ENCODE measurements around the gene PCSK6.
A peak's percentile ranks its signal among the peaks of the same experiment; 100 is the strongest.

PCSK6 gene

GRCh38 chr15:101349047-101349951 is 140.2 kb downstream of the PCSK6 start:
- no peak for DNase-seq

GRCh38 chr15:101348643-101349042 is 140.9 kb downstream of the PCSK6 start:
- no peak for DNase-seq

- DNase-seq: no peak
These were observed 141.5 kb downstream of the PCSK6 start for GRCh38 chr15:101348015-101348414.

- DNase-seq: no peak
These were observed 142.1 kb downstream of the PCSK6 start for GRCh38 chr15:101347454-101347853.

- no peak for DNase-seq
These were observed 142.6 kb downstream of the PCSK6 start for GRCh38 chr15:101346928-101347327.

- no peak for DNase-seq
These were observed 147.5 kb downstream of the PCSK6 start for GRCh38 chr15:101342056-101342455.

- no peak for DNase-seq
These were observed 150.9 kb downstream of the PCSK6 start for GRCh38 chr15:101338502-101339057.

GRCh38 chr15:101337976-101338375 is 151.5 kb downstream of the PCSK6 start:
- DNase-seq: no peak

- DNase-seq: peak; percentile 18 to 39
These were observed 155.4 kb downstream of the PCSK6 start for GRCh38 chr15:101333907-101334789.

- DNase-seq: no peak
These were observed 157.4 kb downstream of the PCSK6 start for GRCh38 chr15:101332061-101332467.

GRCh38 chr15:101329867-101330380 is 159.6 kb downstream of the PCSK6 start:
- DNase-seq: no peak

GRCh38 chr15:101329309-101329863 is 160.1 kb downstream of the PCSK6 start:
- DNase-seq: no peak

GRCh38 chr15:101328001-101328400 is 161.5 kb downstream of the PCSK6 start:
- no peak for DNase-seq

GRCh38 chr15:101327147-101327740 is 162.3 kb downstream of the PCSK6 start:
- DNase-seq: no peak

GRCh38 chr15:101326462-101327146 is 162.9 kb downstream of the PCSK6 start:
- DNase-seq: no peak

- DNase-seq: no peak
These were observed 163.5 kb downstream of the PCSK6 start for GRCh38 chr15:101326026-101326315.

- DNase-seq: no peak
These were observed 164.1 kb downstream of the PCSK6 start for GRCh38 chr15:101325263-101326025.

GRCh38 chr15:101324524-101325177 is 164.9 kb downstream of the PCSK6 start:
- no peak for DNase-seq

GRCh38 chr15:101323793-101324523 is 165.5 kb downstream of the PCSK6 start:
- no peak for DNase-seq

All from activated CD4-positive, alpha-beta T cell treated with anti-CD3 and anti-CD28 coated beads for 4 hours (primary cell).